GM19468 (cell line): Measurements from ENCODE around the gene RIMBP2.

Experiments
- ATAC-seq: cut with Tn5 transposase; IDR thresholded peaks from one replicate; pipeline ENCODE4 v1.9.1; 2021; ENCODE audit warnings: mild to moderate bottlenecking, moderate library complexity, moderate number of reproducible peaks; ENCODE audit not compliant: unreplicated experiment; ENCODE audit errors: extremely low read depth

Gene RIMBP2

DNA sequence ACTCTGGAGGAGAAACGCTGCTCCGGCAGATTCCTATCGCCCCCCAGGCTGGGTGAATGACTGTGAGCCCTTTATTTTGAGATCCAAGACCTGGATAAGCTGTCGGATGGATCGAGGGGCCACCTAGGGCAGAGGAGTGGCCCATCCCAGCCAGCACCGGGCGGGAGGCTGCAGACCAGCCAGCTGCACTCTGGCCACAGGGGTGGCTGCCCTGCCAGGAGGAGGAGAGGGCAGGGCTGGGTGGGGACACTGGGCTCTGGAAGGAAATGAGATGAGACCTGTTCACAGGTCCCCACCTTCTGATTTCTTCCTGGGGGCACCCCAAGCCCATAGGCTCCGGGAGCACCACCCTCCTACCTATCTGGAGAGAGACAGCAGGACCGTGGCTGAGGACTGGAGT is 238.4 kb downstream of the RIMBP2 start:
- no peak for ATAC-seq

DNA sequence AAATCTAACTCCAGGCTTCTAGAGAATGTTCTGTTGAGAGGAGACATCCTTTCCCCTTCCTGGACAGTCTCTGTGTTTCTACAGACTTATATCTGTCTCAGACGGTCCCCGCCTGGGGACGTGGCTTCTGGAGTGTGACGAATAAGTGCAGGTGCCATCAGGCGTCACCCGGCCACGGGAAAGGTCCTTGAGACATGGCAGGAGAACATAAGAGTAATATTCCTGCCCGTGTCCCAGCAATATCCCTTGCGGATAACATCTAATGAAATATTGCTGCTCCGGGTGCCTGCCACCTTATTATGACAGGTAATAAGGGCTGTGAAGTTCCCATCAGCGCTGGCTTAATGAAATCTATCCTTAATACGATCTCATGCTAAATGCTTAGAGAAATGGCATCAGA is 238.8 kb downstream of the RIMBP2 start:
- no peak for ATAC-seq

DNA sequence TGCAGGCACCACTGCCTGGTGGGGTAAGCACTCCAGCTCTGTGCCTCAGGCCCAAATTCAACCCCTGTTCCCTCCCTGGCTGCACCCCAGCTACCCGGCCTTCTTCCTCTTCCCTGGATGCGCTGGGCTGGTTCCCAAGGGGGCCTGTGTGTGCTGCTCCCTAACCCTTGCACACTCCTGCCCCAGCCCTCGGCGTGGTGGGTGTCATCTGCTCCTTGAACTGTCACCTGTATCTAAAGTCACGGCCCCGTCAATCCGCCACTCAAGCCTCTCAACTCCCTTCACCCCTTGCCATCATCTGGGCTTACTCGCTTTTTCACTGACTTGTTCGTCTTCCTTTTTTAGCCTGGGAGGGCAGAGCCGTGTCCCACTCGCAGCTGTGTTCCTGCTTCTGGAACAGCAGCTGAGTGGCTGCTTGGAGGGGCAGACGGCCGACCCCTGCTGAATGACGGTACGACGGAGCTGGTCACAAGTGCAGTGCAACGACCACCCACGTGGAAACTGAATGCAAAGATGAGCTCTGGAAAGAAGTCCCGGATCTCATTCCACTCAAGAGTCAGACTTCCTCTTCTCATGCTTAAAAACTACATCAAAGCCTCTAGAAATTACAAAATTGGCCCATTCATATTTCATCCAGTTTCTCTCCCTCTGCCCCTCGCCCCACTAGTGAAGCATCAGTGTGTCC is 239.5 kb downstream of the RIMBP2 start:
- ATAC-seq: no peak

DNA sequence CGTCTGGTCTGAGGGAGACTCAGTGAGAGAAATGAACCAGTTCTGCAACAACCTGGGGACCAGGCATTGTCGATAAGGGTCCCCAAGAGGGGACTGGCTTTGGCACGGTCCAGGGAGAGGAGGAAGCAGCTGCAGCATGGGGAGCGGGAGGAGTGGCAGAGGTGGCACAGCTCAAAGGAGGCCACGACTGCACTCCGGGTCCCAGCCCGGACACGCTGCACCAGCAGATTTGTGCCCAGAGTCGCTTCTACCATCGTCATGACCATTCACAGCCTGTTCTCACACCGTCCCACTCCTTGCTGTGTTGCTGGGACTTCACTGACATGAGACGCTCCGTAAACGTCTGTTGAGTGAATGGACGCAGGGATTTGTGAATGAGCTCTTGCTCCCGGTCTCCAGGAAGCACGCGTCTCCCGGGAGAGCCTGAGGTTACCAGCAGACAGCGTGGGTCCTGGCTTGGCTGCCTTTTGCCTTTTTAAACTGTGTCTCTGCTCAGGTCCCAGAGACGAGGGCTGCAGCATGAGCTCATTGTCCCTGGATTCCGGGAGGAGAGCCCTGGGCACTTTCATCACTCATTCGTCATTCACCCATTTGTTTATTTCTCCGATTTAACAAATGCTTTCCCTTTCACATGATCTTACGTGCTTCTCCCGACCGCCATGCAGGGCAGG is 241.4 kb downstream of the RIMBP2 start:
- ATAC-seq: no peak

DNA sequence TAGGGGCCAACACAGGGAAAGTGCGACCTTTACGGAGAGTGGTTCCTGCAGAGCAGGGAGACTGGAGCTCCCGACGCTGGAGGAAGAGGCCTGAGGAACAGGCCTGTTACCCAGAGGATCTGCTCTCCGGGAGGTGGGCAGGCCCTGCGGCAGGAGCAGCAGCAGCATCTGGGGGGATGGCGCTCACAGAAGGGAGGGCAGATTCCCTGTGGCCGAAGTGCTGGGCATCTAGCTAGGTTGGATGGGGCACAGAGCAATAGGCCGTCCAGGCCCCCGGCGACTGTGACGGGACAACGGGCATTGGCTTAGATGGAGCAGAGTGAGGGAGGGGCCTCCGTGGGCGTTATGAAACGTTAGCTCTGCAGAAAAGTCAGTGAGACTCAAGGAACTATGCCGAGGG is 242.8 kb downstream of the RIMBP2 start:
- no peak for ATAC-seq

DNA sequence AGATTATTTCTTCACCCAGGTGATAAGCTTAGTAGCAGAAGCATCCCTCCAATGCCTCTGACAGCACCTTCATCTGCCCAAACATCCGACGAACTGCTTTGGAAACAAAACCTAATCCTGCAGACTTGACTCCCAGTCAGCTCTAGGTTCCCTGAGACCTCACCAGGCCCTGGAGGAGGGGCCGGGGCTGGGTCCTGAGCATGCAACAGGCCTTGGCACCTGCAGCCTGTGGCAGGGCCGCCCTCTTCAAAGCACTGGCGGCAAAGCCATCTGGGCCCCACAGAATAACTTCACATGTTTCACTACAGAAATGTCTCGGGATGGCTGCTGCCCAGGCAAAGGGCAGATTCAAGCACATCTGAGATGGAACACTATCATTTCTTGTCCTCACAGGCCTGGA is 245.1 kb downstream of the RIMBP2 start:
- ATAC-seq: no peak

DNA sequence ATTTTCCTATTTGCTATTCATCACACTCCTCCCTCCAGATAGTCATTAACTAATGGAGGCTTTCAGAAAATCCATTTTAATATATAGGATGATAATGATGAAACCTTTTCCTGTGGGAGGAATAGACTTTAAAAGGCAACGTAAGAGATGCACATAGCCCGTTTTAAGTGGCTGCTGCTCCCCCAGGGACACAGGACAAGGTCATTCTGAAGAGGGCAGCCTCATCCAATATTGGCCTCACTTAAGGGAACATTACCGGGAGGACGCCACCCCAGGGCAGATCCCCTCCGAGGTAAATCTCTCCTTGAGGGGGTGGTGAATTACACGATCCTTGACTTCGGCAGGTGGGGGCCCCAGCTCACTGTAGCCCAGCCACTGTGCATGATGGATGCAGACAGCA is 246.5 kb downstream of the RIMBP2 start:
- no peak for ATAC-seq

DNA sequence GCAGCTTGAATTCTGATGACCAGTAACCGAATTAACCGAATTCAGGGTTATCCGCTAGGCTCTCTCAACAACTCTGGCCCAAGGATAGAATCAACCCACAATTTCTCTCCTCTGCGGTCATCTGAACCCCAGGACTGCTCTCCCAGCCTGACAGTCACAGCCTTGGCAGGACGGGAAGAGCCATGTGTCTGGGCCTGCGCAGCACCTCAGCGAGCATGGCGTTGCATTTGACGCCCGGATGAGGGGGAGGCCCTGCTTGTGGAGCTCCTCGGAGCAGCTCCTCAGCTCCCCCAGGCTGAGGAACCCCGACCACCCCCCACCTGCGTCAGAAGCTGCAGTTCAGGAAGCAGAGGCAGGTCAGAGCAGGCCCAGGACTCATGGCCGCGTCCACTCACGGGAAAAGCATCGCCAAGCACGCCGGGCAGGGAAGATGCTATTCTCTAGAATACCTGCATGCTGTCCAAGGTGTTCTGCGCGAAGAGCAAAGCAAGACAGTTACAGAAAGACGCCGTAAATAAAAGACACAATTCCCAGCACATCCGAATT is 247.3 kb downstream of the RIMBP2 start:
- no peak for ATAC-seq

DNA sequence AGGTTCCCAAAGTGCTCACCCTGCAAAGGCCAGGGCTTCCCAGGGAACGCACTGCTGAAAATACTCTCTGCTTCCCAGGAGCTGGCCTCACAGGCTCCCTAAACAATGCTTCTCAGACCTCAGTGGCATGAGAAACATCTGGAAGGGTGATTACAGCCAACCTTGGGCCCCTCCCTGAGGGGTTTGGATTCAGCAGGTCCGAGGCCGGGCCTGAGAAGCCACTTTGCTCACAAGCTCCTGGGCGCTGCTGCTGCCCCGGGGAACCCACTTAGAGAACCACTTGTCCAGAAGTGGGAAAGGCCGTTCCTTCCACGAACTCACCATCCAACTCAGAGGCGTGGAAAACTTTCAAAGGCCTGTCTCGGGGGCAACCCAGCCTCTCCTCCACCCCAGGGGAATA is 247.9 kb downstream of the RIMBP2 start:
- ATAC-seq: no peak

DNA sequence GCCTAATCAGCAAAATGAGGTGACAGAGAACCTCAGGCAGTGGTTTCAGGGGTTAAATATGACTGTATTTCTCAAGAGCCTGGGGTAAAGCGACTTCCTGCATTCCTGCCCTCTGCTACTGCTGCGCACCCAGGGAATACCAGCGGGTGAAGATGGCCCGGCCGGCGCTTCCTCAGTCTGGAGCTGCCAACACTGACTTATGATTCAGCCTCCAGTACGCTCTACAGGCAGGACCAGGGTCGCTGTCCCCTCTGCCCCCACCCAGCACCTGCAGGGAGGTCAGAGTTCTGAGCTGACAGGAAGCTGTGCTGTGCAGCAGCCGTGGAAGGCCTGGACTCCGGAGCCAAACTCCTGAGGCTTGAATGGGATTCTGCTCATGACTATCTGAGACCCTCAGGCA is 250.5 kb downstream of the RIMBP2 start:
- ATAC-seq: no peak

DNA sequence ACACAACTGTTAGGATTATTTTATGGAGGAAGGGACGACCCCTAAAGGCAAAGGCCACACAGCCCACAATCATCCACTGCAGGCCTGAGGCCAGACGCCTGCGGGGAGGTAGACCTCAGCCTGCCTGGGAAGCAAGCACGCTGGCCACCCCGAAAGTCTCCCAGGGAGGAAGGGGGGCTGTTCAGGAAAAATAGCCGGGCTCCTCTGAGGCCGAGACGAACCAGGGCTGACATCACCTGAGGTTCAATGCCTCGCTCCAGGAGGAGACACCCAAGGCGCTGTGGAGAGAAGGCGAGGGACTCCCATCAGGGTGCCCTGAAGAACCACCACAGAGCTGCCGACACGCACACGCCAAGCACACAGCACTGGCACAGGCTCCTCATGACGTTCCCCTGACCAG is 251.1 kb downstream of the RIMBP2 start:
- no peak for ATAC-seq

DNA sequence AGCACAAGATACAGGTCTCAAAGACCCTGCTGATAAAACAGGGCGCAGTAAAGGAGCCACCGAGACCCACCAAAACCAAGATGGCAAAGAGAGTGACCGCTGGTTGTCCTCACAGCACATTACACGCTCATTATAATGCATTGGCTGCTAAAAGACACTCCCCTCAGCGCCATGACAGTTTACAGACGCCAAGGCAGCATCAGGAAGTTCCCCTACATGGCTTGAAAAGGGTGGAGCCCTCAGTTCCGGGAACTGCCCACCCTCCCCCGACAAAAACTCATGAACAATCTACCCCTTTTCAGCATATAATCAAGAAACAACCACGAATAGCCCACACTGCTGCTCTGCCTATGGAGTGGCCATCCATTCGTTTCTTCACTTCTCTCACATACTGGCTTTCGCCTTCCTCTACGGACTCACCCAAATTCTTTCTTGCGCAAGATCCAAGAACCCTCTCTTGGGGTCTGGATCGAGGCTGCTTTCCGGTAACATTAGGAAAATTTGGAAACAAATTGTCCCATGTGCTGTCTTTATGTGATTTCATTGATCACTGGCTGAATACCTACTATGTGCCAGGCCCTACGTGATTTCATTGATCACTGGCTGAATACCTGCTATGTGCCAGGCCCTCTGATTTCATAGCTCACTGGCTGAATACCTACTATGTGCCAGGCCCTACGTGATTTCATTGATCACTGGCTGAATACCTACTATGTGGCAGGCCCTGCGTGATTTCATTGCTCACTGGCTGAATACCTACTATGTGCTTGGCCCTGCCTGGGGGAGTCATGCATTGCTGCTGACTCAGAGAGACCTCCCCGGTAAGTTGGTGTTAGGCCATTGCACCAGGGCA is 252.1 kb downstream of the RIMBP2 start:
- ATAC-seq: no peak

DNA sequence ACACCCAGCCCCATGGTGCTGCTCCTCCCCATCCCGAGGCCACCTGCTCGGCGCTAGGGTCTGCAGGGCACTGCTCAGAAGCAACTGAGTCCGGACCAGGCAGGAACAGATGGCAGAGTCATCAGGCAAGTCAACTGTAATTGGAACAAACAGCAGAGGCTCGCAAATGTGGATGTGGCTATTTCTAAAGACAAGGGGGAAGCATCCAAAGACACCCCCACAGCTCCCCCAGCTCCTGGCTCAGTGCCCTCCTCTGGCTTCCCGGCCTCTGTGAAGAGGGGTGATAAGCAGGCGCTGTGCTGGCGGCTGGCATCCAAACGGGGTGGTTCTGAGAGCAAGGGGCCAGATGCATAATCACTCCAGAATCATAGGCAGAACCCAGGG is 252.8 kb downstream of the RIMBP2 start:
- ATAC-seq: no peak

DNA sequence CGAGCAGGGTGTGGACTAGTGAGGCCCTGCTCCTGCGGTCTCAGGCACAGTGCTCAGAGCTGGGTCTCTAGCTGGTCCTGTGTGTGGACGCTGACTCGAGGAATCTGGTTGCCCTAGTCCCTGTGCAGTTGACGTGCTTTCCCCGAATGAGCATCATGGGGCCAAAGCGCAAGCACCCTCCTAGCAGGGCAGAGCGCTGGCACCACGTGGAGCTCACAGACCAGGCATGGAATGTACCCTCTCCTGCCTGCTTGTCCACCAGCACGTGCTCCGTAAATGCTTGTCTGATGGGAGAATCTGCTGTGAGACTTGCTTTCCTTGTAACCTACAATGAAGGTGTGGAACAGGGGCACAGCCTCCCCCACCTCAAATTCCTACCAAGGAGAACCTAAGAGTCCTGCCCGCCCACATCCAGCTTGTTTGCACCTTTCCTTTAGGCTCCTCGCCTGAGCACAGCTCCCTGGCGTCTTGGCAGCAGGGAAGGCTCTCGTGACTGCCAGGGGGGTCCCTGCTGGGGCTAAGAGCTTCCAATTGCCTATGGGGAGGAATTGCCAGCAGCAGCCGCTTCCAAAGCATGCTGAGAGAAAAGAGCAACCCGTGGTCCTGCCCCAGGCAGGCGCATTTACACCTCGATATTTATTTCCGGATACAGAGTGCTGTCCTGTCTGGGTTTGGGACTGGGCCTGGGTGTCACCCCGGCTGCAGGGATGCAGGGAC is 253.4 kb downstream of the RIMBP2 start:
- no peak for ATAC-seq

DNA sequence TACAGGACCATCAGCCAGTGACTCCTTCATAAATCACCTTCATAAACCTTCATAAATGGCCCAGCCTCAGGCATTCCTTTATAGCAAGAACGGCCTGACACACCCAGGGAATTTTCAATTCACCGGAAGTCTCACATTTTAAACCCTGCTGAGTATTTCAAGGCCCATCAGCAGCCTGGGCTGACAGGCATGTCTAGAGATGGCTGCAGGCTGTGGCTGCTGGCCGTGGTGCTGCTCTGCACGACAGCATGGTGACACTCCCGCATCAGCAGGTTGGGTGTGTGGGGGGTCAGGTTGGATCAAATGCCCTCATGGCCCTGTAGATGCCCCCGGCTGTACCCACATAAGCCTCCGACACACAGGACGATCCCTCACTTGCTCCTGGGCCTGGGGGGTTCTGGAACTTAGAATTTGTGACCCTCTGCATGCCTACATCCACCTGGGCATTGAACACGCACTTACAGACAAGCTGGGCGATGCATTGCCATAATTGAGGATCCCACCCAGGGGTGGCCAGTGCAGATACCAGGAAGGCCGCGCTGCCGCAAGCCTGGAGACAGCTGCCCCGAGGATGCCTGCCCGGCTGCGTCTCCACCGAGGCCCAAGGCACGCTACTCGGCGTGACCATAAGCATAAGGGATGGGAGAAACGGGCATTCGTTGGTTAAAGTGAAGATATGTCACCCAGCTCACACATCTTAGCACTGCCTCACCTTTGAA is 254.1 kb downstream of the RIMBP2 start:
- ATAC-seq: no peak

DNA sequence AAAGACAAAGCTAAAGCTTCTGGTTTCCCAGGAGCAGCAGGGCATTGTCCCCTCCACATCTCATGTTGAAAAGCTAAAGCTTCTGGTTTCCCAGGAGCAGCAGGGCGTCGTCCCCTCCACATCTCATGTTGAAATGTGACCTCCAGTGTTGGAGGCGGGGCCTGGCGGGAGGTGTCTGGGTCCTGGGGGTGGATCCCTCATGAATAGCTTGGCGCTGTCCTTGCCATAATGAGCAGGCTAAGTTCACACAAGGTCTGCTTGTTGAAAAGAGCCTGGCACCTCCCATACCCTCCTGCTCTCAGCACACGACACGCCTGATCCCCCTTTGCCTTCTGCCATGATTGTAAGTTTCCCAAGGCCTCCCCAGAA is 254.7 kb downstream of the RIMBP2 start:
- no peak for ATAC-seq

DNA sequence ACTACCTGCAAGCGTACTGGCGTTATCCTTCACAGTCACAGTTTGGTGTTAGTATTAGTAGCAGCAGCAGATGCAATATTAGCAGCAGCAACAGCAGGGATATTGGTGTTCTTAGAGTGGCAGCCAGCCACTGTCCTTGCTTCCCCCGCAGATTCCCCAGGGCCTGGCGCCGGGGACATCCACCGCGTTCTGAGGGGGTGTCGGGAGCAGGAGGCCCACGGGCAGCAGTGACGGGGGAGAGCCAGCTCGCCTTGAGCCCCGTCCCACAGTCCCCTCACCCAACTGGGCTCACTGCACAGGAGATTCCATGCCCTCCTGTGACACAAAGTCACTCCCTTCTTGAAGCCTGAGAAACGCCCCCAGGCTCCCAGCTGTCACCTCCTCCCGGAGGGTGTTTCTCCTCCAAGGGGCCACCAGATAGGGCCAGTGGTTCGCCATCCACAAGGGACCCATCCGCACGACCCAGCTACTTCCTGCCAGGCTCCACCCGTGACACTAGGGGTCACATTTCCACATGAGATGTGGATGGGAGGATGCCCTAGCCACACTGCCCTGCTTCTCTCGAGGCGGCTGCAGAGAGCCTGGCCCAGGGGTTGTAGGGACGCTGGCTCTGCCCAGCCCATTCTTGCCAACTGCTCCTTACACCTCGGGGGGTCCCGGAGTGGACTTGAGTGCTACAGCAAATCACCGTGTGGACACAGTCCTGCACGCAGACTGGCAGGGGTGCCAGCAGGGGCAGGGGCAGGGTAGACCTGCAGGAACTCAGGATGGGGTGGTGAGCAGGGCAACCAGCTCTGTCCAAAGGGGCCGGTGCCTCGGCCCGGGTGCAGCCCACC is 255.3 kb downstream of the RIMBP2 start:
- ATAC-seq: no peak

DNA sequence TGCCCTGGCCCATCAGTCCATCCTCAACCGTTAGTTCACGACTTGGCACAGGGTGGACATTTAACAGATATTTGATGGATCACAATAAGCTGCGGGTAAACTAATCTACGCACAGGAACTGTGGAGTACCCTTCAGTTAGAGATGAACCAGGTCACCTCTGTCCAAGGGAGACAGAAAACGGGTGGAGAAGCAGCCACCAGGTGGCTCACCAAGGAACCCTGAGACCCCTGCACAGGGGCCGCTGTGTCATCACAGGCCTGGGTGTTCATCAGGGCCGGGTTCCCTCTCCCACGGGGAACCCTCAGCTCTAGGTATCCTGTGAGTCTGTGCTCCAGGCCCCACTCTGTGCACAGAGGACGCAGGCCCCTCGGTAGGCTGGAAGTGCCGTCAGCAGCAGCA is 256.2 kb downstream of the RIMBP2 start:
- ATAC-seq: no peak

DNA sequence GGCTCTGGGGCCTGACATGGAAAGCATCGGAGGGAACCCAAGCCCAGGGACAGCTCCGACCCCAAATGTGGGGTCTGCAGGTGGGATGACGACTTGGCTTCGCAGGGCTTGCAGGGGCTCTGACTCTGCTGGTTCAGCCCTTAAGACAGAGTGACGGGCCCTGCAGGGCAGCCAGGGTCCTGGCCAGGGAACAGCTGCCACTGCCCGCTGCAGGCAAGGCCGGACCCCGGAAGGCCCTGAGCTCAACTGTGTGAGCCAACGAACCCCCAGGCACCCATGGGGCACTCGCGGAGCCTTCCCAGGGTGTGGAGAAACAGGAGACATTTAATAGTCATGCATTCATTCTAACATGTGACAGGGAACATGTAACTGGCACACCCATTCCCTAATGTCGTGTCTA is 257.8 kb downstream of the RIMBP2 start:
- no peak for ATAC-seq
